Subcutaneous abdominal adipose tissue (tissue), 5 donors: Measurements from ENCODE around the gene RNFT2.
A peak's percentile ranks its signal among the peaks of the same experiment; 100 is the strongest.

Source experiments
- H3K27ac ChIP-seq: one replicate; pipeline ENCODE4 v1.7.0; 2013; ENCODE audit warnings: low read depth, mild to moderate bottlenecking, inconsistent platforms, low read length, moderate library complexity
- H3K27me3 ChIP-seq, 5 donors: one replicate each; pipeline ENCODE4 v1.7.0; 2013; ENCODE audit warnings: low read length in 5 of 5, inconsistent platforms in 1 of 5; ENCODE audit not compliant: control insufficient read depth in 5 of 5, insufficient read depth in 4 of 5
- H3K36me3 ChIP-seq, 5 donors: one replicate each; pipeline ENCODE4 v1.7.0; 2013; ENCODE audit warnings: low read length in 5 of 5; ENCODE audit not compliant: control insufficient read depth in 5 of 5, insufficient read depth in 5 of 5
- H3K4me1 ChIP-seq, 5 donors: one replicate each; pipeline ENCODE4 v1.7.0; 2013; ENCODE audit warnings: low read length in 5 of 5, mild to moderate bottlenecking in 3 of 5, moderate library complexity in 1 of 5; ENCODE audit not compliant: control insufficient read depth in 5 of 5, insufficient read depth in 5 of 5
- H3K4me3 ChIP-seq, 5 donors: one replicate each; pipeline ENCODE4 v1.7.0; 2013; ENCODE audit warnings: low read length in 5 of 5, low read depth in 1 of 5
- H3K9ac ChIP-seq, 5 donors: one replicate each; pipeline ENCODE4 v1.7.0; 2013; ENCODE audit warnings: low read length in 5 of 5, mild to moderate bottlenecking in 4 of 5, moderate library complexity in 3 of 5
- H3K9me3 ChIP-seq, 5 donors: one replicate each; pipeline ENCODE4 v1.7.0; 2013; ENCODE audit warnings: low read length in 5 of 5; ENCODE audit not compliant: control insufficient read depth in 5 of 5
- donor health status: healthy.
- donor health status: healthy.
- donor health status: healthy.
- donor health status: healthy.
- donor health status: healthy.

The RNFT2 gene

DNA sequence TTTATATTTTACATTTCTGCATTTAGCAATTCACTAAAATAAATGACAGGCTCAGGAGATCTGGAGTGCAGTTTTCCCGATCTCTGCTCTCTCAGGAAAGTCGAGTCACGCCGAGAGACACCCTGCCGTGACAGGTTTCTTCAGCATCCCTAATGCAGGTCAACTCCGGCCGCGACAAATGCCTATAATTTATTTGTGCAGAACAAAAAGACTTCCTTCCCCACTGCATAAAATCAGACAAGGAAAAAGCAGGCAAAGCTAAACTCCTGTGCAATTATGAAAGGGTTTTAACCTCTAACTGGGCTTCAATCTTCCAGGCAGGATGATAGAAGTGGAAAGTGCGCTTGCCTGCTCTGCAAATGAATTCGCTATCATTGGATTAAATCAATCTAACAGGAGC lies 28.3 kb upstream of the RNFT2 start:
- H3K4me1 ChIP-seq = peaks cover 4 to 20% (median 16%) of the 10 kb centered on the region in 5 donors
- H3K9me3 ChIP-seq = no peaks in the 10 kb centered on the region
- H3K36me3 ChIP-seq = peaks cover 0 to 2% (median 0%) of the 10 kb centered on the region in 5 donors
- no peak overlapping the region for H3K9ac ChIP-seq
- H3K27ac ChIP-seq = no peak overlapping the region
- H3K27me3 ChIP-seq = peaks cover 0 to 6% (median 3%) of the 10 kb centered on the region in 5 donors
- H3K4me3 ChIP-seq = no peak overlapping the region

DNA sequence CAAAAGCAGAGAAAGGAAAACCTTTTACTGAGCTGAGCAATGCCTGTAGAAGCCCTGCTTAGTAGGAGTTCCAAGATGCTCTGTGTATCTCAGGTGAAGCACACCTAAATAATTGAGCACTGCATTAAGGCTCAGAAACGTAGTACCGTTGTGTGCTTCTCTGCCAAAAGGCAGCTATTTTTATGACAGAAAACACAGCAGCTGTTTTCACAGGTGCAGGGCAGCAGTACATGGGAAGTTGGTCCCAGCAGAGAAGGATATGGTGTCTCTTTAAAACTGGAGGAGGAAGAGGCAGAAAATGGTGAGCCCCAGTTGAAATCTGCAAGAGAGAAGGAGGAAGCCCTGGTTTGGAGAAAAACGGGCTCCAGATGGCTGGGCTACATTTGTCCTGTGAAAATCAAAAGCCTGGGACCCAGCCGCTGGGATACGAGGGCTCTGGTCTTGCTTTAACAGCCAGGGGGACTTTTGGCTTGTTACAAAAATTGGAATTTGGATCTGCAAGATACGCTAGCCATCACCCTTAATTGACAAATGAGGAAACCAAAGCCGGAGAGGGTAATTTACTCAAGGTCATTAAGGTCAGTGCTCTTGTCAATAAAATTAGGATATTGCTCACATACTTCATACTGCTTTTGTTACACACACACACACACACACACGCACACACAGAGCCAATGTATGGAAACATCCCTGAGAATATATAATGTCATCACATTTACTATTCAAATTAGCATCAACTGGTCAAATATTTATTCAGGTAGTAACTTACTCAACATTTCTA lies 27.6 kb upstream of the RNFT2 start:
- Histone ChIP-seq H3K9ac (no peak overlapping the region), H3K4me1 (peaks cover 4 to 20% (median 16%) of the 10 kb centered on the region in 5 donors), H3K27ac (no peak overlapping the region), H3K27me3 (peaks cover 0 to 6% (median 3%) of the 10 kb centered on the region in 5 donors), H3K9me3 (no peaks in the 10 kb centered on the region), H3K36me3 (peaks cover 0 to 7% (median 3%) of the 10 kb centered on the region in 5 donors), H3K4me3 (no peak overlapping the region)

DNA sequence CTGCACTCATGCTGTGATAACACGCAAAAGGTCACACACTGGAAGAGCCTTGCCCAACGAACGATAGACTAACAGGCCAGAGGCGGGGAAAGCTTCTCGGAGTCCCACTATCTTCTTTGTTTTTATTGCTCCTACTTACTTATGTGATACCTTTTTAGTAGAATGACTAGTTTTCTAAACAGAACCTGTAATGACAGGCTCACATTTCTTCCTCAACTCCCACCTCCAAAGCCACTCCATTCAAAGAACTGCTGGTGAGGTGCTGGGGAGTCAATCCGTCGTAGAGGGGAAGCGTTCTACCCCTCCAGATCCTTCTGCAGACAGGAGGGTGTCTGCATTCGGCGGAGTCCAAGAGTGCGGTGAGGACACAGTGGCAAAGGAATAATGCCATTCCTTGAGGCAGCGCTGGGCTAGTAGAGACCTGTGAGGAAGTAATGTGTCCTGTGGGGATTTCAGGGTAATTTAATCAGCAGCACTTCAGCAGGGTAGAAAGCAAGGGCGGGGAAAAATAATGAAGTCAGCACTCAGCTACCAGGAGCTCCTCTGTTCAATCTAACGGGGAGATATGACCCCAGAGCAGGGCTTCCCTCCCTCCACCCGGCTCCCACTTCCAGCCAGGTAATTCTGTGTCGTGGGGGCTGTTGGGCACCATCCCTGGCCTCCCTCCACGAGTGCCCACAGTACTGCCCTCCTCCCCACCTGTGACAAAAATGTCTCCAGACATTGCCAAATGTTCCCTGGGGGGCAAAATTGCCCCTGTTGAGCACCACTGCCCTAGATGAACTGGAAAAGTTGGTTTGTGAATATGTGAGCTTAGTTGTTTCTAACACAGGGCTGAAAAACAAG lies 25.4 kb upstream of the RNFT2 start:
- Histone ChIP-seq H3K27ac (no peak overlapping the region), H3K4me3 (no peak overlapping the region), H3K36me3 (peaks cover 5 to 26% (median 12%) of the 10 kb centered on the region in 5 donors), H3K27me3 (peaks cover 0 to 3% (median 0%) of the 10 kb centered on the region in 5 donors), H3K9ac (no peak overlapping the region), H3K9me3 (no peaks in the 10 kb centered on the region), H3K4me1 (peaks cover 4 to 24% (median 22%) of the 10 kb centered on the region in 5 donors)

DNA sequence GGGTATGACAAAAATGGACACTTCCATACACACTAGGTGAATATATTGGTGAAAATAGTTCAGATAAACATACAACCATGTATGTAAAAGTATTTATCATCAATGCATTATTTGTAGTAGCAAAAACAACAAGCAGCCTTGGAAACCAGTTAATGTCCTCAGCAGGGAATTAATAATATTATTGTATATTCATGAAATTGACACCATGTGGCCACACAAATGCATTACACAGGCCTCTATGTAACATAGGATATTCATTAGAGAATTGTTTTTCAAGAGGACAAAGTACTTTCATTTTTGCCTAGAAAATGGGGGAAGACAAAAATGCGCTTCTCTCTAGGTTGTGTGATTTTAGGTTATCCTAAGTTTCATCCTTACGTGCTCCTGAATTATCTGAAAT lies 24.6 kb upstream of the RNFT2 start:
- no peak overlapping the region for H3K27ac ChIP-seq
- H3K36me3 ChIP-seq = peaks cover 5 to 32% (median 12%) of the 10 kb centered on the region in 5 donors
- H3K27me3 ChIP-seq = peaks cover 0 to 3% (median 0%) of the 10 kb centered on the region in 5 donors
- H3K9ac ChIP-seq = no peak overlapping the region
- H3K4me1 ChIP-seq = peaks cover 4 to 26% (median 26%) of the 10 kb centered on the region in 5 donors
- H3K4me3 ChIP-seq = no peak overlapping the region
- no peaks in the 10 kb centered on the region for H3K9me3 ChIP-seq

DNA sequence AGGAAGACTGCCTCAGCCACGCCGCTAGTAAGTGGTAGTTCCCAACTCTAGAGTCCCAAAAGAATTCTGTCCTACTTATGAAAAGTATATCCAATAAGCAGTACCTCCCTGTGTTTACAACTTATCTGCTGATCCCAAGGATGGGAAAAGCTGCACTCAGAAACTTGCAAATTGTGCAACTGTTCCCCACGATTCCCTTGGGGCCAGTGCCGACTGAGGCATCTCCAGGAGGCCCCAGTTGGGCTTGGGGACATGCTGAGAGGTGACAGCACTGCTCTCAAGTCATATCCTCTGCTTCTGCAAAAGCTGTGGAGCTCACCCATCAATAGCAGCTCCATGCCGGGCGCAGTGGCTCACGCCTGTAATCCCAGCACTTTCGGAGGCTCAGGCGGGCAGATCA lies 23.9 kb upstream of the RNFT2 start:
- H3K36me3 ChIP-seq = peaks cover 5 to 36% (median 12%) of the 10 kb centered on the region in 5 donors

DNA sequence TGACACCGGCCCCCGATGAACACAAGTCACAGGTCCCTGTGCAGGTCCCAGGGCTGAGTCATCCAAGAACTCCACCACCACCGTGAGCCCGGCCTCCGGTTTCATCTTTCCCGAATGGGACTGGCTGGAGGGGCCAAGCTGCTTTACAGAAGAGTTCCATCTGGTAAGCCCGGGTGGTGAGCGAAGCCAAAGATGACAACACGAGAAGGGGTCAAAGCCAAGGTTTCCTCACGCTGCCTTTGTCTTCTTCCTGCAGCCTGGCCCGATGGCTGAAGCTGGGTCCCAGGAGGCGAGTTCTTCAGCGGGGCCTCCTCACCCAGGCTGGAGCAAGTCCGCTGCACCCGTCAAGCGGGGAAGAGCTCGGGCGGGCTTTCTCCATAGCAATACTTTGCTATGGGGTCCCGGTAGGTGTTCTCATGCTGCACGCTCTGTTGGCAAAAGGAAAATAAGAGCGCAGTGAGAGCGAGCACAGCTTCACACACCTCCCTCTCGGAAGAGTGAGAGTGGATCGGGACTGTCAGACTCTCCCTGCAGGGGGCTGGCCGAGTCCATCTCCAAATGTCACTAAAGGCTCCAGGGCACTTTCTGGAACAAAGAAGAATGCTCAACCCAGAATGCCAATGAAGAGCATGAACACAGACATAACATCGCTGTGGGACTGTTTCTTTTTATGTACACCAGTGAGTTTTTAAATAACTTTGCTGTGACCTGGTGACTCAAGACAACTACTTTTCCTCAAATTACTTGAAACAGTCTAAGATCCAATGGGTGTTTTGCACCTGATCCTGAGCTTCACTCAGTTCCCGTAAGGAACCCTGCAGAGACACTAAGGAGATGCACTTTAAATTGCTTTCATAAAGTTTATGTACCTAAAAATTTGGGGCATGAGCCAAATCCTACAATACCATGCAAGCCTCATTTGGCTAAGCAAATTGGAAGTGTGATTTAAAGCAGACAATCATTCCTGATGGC lies 20.4 kb upstream of the RNFT2 start:
- Histone ChIP-seq H3K9me3 (no peaks in the 10 kb centered on the region), H3K4me1 (peaks cover 4 to 18% (median 14%) of the 10 kb centered on the region in 5 donors), H3K27me3 (no peaks in the 10 kb centered on the region), H3K27ac (no peak overlapping the region), H3K36me3 (peaks cover 9 to 65% (median 38%) of the 10 kb centered on the region in 5 donors), H3K9ac (peak overlapping the region in 1 of 5 donors; percentile 35), H3K4me3 (peak overlapping the region; percentile 27 to 53 (median 35))

More for the DNA sequence above, 23.9 kb upstream of the RNFT2 start:
- Histone ChIP-seq H3K9ac (no peak overlapping the region), H3K27ac (no peak overlapping the region), H3K4me3 (no peak overlapping the region), H3K4me1 (peaks cover 4 to 19% (median 19%) of the 10 kb centered on the region in 5 donors), H3K27me3 (peaks cover 0 to 3% (median 0%) of the 10 kb centered on the region in 5 donors), H3K9me3 (no peaks in the 10 kb centered on the region)

DNA sequence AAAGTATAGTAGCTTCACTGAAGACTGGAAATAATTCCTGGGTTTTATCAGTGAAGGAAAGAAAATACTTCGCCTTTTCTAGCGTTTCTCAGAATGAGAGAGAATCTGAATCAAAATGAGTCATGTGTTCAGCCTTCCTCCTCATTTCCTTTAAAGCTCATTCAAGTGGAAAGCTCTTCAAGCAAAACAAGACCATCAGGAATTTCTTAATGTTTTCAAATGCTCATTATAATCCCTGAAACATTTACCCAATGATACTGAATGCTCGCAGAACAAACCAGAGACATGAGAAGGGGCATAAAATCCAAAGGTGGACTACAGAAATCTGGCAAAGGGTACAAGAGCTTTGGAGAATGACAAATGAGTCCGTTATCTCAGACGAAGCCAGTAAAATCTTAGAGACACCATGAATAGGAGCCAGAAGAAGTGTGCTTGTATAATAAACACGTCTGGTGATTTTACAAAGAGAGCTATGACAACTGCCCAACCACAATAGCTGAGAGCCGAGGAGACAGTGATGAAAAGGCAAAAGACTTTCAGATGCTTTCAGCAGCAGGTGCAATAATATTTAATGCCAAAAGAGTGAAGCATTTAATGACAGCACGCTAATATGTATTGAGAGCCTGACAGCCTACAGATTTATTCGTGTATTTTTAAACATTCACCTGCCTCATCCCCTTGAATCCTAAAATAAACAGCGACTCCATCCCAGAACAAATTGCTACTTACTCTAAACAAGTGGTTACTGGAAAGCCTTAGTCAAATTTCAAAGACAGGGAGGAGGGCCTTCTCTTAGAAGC lies 19.3 kb upstream of the RNFT2 start:
- Histone ChIP-seq H3K9ac (no peak overlapping the region), H3K27me3 (no peaks in the 10 kb centered on the region), H3K27ac (no peak overlapping the region), H3K4me1 (peaks cover 4 to 18% (median 13%) of the 10 kb centered on the region in 5 donors), H3K9me3 (no peaks in the 10 kb centered on the region), H3K36me3 (peaks cover 9 to 68% (median 41%) of the 10 kb centered on the region in 5 donors), H3K4me3 (no peak overlapping the region)

DNA sequence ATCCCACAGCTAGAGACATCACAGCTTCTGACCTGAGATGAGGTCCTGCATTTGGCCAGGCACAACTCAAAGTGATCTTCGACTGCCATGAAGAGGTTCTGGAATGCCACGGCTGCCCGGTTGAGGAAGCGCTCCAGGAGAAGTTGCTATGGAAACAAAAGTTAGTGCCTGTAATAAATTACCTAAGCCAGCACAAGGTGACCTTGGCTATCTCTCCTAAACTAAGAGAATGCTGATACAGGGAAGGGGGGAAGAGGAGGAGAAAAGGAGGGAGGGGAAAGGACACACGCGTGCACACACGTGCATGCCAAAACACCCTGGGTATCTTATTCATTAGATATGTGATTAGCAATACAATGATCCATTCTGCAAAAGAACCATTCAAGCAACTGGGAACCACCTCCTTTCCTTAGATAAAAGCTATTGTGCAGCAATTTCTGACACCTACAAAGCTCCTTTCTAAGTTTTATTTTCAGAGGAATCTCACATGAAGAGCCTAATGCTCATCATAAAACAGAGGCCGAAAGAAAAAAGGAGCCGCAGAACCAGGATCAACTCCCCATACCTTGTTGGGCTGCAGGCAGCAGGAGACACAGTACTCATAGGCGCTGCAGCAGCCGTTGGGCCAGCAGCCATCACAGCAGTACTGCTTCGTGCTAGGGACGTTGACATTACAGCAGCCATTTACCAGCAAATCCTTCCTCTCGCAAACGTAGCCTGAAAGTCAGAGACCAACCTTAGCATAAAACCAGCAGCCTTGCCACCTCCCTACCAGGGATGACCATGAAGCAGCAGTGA lies 18.2 kb upstream of the RNFT2 start:
- Histone ChIP-seq H3K27me3 (no peaks in the 10 kb centered on the region), H3K36me3 (peaks cover 9 to 68% (median 41%) of the 10 kb centered on the region in 5 donors), H3K4me3 (no peak overlapping the region), H3K27ac (no peak overlapping the region), H3K4me1 (peaks cover 0 to 12% (median 7%) of the 10 kb centered on the region in 5 donors), H3K9me3 (no peaks in the 10 kb centered on the region), H3K9ac (no peak overlapping the region)
